NCI-H187 (cell line): Measurements from ENCODE around the gene FSCN2.
A peak's percentile ranks its signal among the peaks of the same experiment; 100 is the strongest.

Experiments
- DNase-seq, 2 experiments: peaks; one replicate each; lab custom pipeline; 2025; lab: John Stamatoyannopoulos, UW

Gene FSCN2

GRCh38 chr17:81491181-81491581 lies 37.0 kb upstream of the FSCN2 start:
- no peak for DNase-seq

GRCh38 chr17:81491761-81492160 lies 36.4 kb upstream of the FSCN2 start:
- DNase-seq = no peak

- no peak for DNase-seq
These were observed 36.0 kb upstream of the FSCN2 start for GRCh38 chr17:81492202-81492601.

GRCh38 chr17:81492706-81493105 lies 35.5 kb upstream of the FSCN2 start:
- no peak for DNase-seq

- DNase-seq = no peak
These were observed 34.8 kb upstream of the FSCN2 start for GRCh38 chr17:81493198-81494038.

DNA sequence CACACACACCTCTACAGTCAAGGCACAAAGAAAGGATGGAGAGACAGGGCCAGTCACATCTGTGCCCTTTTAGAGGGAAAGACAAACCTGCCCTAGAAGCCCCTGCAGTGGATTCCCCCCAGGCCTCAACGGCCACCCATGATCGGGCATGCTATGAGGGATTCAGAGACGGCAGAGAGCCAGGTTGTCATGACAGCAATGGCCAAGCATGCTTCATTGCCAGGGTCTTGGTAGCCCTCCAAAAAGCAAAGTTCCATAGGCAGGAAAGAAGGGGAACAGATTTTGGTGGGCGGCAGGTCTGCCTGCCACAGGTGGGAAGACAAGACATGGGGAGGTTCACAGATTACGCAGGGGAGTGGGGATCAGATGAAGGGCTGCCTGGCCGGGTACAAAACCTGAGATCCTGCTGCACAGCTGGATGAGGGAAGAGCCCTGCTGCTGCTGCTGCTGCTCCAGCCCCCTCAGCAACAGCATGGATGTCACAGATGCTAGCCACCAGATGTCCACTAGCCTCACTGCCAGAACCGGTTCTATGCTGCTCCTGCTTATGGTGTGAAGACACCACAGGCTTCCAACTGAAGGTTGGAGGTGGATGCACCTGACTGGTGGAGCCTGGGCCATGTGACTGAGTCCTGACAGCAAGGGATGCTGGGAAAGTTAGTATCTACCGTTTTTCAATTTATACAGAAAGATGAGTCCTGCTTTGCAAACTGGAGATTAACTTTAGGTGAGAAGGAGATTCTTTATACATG lies 33.4 kb upstream of the FSCN2 start:
- no peak for DNase-seq

DNA sequence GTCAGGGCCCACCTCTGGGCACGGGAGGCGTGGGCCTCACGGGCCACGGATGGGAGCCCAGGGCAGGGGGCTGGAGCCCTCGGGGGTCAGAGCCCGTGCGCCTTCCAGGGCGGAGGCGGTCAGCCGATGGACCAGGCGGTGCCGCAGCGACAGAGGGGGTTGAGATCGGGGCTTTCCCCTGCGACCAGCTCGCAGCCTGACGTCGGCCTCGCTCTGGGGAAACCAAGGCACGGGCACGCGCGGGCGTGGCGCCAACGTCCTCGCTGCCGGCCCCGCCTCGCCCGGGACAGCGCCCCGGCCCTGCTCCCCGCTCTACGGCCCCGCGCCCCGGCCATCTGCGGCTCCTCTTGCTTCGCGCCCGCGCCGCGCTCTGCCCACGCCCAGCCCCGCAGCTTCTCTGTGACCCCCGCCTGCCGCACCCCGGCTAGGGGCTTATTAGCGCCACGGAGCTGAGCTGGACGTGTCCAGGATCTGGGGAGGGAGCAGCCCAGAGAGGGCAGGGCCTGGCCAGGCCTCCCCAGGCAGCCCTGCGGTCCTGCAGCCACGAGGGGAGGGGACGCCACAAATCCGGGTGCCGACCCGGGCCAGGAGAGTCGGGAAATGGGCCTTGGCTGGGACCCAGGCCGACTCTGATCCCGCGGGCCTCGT lies 29.1 kb upstream of the FSCN2 start:
- no peak for DNase-seq

DNA sequence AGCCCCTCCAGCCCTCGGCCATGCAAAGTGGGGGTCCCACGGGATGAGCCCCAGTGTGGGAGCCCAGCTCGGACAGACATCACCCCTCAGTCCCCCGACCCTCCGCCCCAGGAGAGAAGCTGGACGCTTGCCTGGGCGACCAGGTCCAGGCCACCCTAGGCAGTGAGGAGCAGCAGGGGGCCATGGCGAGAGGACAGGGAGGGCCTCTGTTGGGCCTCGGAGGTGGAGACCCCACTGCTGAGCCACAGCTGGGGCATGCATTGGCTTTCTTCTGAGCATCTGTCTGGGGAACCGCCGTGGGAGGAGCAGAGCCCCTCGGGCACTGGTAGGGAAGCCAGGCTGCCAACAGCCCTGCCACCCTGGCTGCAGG lies 28.6 kb upstream of the FSCN2 start:
- DNase-seq = no peak

- DNase-seq = no peak
These were observed 28.1 kb upstream of the FSCN2 start for GRCh38 chr17:81500047-81500446.

GRCh38 chr17:81502471-81503017 lies 25.6 kb upstream of the FSCN2 start:
- DNase-seq = no peak

GRCh38 chr17:81503619-81504018 lies 24.6 kb upstream of the FSCN2 start:
- no peak for DNase-seq

- no peak for DNase-seq
These were observed 19.5 kb upstream of the FSCN2 start for GRCh38 chr17:81508639-81509206.

DNA sequence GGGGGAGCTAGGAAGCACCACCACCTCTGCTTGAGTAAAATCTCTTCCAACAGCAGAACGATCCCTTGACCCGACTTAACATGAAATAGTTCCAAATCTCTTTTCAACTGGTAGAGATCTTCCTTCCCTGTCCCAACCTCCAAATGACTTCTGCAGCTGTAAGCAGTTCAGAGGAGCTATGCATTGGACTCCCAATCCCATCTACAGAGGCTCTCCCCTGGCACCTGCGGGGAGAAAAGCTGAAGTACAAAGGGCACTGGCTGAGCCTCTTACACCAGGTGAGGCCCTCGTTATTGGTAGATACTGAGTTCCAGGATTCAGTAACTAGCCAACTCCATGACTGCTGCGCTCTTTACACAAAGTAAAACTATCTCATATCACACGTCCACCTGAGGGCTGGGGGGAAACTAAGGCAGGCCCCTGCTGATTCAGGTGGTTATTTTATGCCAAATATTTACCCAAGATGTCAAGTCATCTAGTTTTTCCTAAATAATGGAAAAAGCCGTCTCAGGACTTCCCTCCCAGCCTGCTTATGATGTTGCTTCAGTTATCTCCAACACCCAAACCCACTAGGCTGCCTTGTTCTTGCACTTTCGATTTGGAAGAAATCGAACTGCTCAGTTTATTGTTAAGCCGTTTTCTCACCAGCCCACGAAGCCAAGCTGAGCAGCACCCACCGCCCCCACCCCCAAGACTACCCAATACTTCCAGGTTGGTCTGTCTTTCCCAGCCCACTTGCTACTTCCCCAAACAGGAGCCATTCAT lies 18.8 kb upstream of the FSCN2 start:
- no peak for DNase-seq

DNA sequence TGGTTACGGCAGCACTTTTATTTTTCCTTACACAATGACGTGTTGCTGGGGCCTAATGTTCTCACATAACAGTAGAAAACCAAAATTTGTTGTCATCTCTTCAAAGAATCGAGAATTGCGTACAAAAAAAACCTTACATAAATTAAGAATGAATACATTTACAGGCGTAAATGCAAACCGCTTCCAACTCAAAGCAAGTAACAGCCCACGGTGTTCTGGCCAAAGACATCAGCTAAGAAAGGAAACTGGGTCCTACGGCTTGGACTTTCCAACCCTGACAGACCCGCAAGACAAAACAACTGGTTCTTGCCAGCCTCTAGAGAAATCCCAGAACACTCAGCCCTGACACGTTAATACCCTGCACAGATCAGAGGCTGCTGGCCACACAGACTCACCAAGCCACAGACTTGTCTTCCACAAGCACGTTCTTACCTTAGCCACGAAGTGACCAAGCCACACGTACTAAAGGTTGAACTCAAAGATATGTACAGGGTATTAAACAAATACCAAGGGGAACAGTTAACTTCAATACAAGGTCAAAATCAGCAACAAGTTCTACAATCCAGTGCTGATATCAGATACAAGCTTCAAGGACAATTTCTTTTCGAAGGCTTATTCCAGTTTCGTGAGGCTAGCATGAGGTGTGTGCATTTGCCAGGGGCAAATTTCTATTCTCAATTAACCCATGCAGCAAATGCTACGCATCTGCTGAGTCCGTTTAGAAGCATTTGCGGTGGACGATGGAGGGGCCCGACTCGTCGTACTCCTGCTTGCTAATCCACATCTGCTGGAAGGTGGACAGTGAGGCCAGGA lies 18.0 kb upstream of the FSCN2 start:
- DNase-seq = no peak

GRCh38 chr17:81510785-81511553 lies 17.2 kb upstream of the FSCN2 start:
- DNase-seq = no peak

DNA sequence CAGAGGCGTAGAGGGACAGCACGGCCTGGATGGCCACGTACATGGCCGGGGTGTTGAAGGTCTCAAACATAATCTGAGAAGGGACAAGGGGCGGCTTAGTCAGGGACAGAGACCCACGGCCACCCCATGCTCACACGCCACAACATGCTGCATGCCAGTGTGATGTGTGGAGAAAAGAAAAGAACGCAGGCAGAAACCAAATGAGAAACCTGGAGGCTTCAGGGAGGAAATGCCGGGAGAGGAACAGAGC lies 16.7 kb upstream of the FSCN2 start:
- DNase-seq = no peak

GRCh38 chr17:81511804-81512561 lies 16.2 kb upstream of the FSCN2 start:
- DNase-seq = no peak

- peak; percentile 52 to 80 for DNase-seq
These were observed 15.4 kb upstream of the FSCN2 start, which contains the start of gene ACTG1 for GRCh38 chr17:81512562-81513371. TSS of gene ACTG1 (minus strand) at chr17:81512799. CDS start at chr17:81512354, 445 bp downstream.
